Middle frontal gyrus (tissue), 1 donor: Measurements from ENCODE around the gene TCP11L2.
"Not testable (repeated sequence)": the region's sequence is repeated elsewhere in the genome, so short reads cannot be mapped to it uniquely, and the experiment has no call there.

Experiments
- DNase-seq: peaks from one replicate; pipeline ENCODE4 v3.0.0-alpha.2; 2015; ENCODE audit warnings: low spot score; ENCODE audit errors: extremely low spot score

The TCP11L2 gene

DNA sequence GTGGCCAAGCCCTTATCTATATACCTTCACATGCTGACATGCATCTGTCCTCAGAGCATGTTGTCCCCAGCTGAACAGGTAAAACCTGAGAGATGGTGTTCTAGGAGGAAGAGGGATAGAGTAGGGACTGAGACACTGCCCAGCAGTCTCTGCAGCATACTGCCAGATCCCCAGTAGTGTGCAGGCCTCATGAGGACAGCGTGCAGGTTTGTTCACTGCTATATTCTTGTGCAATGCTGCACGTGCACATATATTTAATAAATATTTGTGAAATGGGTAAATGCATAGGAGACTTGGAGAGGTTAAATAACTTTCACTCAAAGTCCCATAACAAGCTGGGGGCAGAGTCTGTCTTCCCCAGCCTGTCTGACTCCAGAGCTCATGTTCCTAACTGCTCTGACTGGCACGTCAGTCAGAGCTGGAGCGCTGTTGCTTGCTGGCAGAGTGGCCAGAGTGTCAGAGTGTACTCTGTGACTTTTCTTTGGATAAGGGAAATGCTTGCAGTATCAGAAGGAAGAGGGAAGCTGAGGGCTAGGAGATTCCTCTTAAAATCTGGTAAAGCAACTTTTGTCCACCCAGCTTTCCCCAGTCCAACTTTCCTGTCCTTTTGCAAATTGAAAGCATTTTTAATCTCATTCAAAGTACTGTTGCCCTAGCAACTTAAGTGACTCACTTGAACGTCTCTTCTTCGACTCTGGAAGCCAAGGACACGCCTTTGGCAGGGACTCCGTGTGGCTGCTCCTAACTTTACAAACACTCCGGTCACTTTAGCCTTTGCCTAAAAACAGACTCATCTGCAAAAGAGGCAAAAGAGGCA is 40.1 kb downstream of the TCP11L2 start:
- DNase-seq: no peak

DNA sequence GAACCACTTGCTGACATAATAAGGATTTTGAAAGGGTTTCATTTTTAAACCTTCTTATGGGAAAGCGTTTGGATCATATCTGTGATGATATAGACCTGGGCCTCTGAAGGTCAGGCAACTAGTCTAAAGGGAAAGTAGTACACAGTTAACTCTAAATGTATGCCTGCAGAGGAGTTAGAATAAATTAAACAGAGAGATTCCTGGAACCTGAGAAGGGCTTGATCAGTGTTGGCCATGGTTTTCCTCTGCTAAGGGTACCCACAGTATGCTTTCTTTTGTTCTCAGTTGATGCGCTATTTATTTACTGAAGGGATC is 40.6 kb downstream of the TCP11L2 start:
- no peak for DNase-seq

GRCh38 chr12:106344131-106344530 is 41.6 kb downstream of the TCP11L2 start:
- DNase-seq: no peak

GRCh38 chr12:106345746-106346145 is 43.2 kb downstream of the TCP11L2 start:
- no peak for DNase-seq

- DNase-seq: no peak
These were observed 45.9 kb downstream of the TCP11L2 start for GRCh38 chr12:106348411-106348810.

DNA sequence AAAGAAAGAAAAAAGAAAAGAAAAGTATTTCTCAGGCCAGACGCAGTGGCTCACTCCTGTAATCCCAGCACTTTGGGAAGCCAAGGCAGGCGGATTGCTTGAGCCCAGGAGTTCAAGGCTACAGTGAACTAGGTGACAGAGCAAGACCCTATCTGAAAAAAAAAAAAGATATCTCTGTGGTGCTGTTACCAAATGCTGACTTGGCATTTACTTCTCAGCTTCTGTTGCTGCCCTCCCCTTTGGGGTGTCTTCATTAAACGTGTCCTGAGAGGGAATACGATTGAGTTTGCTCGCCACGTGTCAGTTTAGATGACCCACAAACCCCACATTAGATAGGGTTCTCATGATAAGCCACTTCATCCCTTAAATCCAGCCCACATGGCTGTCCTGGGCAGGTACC is 50.6 kb downstream of the TCP11L2 start:
- DNase-seq: no peak

DNA sequence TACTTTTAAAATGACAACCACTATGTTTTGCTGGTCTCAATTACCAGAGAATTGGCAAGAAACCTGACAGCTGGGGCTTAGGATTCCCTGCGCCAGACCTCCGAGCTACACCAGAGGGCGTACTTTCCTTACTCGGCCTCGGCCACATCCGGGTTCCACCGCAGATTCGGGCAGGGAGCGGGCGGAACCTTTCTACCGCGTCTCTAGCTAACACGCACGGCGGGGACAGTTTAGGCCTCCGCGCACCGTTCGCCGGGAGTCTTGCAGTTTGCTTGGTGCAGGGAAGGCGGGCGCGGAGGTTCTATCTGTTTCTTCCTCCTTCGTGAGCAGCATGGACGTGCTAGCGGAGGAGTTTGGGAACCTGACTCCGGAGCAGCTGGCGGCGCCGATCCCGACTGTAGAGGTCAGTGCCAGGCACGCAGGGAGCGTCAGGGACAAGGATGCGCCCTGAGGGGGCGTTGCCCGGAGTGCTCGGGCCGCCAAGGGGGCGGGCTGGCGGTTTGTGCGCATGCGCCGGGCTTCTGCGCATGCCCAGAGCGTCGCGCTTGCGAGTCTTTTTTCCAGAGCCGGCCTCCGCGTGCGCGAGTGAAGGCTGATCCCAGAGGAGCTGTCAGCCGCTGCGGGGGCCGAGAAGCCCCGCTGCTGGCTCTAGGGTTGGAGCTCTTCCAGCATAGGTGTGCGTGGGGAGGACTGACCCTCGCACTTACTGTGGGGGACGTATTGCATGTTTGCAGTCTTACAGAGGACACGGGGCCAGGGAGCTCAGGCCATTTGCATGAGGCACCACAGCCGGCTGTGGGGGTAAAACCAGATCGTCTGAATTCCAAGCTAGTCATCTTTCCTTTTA is 55.2 kb downstream of the TCP11L2 start, which contains the start of gene POLR3B:
TSS of gene POLR3B (plus strand) at position 200 of the 847 bp plus-strand sequence. CDS start at position 332, 132 bp downstream.
- peak; percentile 92 for DNase-seq

GRCh38 chr12:106358396-106359241 is 56.1 kb downstream of the TCP11L2 start:
- DNase-seq: no peak

DNA sequence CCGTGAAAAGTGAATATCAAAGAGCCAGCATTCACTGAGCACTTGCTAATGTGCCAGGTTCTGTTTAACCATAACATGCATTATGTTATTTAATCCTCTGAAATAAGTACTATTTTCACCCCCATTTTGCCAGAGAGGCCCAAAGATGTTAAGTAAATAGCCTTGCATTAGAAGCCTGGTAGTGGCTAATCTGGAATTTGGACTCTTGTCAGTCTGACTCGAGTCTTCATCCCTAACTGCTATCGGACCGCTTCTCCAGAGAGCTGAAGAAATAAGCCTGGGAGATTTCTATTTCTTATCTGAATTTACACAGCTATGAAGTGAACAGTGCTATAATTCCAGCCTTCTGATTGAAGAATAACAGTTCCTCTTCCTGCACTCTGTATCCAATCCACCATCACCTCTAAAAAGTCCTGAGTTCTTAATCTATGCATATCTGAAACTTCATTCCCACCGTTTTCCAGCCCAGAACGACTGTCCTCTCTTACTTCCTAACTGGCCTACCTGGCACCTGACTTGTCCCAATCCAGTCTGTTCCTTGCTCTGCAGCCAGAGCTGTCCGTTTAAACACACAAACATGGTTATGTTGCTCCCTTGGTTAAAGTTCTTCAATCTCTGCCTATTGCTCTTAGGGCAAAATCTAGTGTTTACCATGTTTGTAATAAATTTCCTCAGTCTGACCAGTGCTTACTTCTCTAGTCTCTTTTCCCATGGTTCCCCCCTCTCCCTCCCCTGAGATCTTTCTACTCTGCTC is 57.3 kb downstream of the TCP11L2 start:
- no peak for DNase-seq

GRCh38 chr12:106360400-106360994 is 58.0 kb downstream of the TCP11L2 start:
- no peak for DNase-seq

- DNase-seq: no peak
These were observed 60.4 kb downstream of the TCP11L2 start for GRCh38 chr12:106362971-106363370.

GRCh38 chr12:106364261-106364660 is 61.7 kb downstream of the TCP11L2 start:
- no peak for DNase-seq

- DNase-seq: no peak
These were observed 67.3 kb downstream of the TCP11L2 start for GRCh38 chr12:106369624-106370346.

- no peak for DNase-seq
These were observed 76.3 kb downstream of the TCP11L2 start for GRCh38 chr12:106378788-106379187.

- no peak for DNase-seq
These were observed 78.4 kb downstream of the TCP11L2 start for GRCh38 chr12:106380954-106381353.

- not testable (repeated sequence) for DNase-seq
These were observed 79.3 kb downstream of the TCP11L2 start for GRCh38 chr12:106381866-106382265.

DNA sequence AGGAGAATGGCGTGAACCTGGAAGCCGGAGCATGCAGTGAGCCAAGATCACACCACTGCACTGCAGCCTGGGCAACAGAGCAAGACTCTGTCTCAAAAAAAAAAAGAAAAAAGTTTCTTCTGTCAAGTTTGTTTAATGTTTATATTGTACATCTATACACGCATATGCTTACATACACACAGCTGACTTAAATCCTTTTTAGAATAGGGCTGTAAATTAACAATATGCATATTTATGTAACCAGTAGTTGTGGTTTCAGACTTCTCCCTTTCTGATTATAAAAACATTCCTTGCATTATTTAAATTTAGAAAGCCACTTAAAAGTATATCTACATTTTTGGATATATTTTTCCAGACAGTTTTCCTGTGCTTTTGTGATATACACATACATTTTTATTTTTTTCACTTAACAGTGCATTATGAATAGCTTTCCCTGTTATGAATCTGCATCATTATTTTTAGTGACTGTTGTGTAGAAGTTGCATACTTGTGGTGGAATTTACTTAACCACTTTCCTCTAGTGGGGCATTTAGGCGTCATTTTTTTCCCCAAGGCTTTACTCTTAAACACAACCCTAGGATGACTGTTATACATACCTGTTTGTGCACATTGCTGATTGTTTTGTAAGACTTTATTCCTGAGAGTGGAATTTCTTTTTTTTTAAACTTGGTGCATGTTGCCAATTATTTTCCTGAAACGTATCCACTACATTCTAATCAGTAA is 84.4 kb downstream of the TCP11L2 start:
- no peak for DNase-seq

- no peak for DNase-seq
These were observed 85.4 kb downstream of the TCP11L2 start for GRCh38 chr12:106387848-106388377.

GRCh38 chr12:106389151-106389550 is 86.6 kb downstream of the TCP11L2 start:
- DNase-seq: no peak
